ENCODE data around the gene KRTAP10-8. TPM values are rescaled to one million over a fixed set of nuclear protein-coding genes. Genes with fewer than 3 reads are reported as not detected.

KRTAP10-8 gene
- total and polyA plus RNA-seq, 7 experiments from 2014 or later, result not detected

- peaks cover 20 to 65% (median 60%) of the 10 kb centered on the region in 7 donors for H3K4me1 Mint-ChIP-seq
- CTCF ChIA-PET, result interaction anchor here (0.6 to 2.5 kb wide), 5 partner anchors 39 to 181 kb away, joined by 3 to 9 read pairs (median 5); partner anchors contain the start of gene KRTAP12-3
- H3K4me3 Mint-ChIP-seq, result peak overlapping the region; percentile 47 to 86 (median 70)
- peaks cover 37 to 45% of the 10 kb centered on the region in 2 donors for H3K4me1 ChIP-seq (ENCODE audit: control insufficient read depth in 2 of 2, insufficient read depth in 2 of 2, low read length in 2 of 2)
- H3K27ac Mint-ChIP-seq, result peak overlapping the region; percentile 83 to 96 (median 93)
- peaks cover 0 to 3% (median 0%) of the 10 kb centered on the region in 5 donors for H3K27me3 Mint-ChIP-seq
- peaks cover 0 to 11% (median 10%) of the 10 kb centered on the region in 3 experiments for H3K9me3 ChIP-seq (ENCODE audit: control insufficient read depth in 2 of 3, low read length in 3 of 3)
- intact Hi-C loops (cut with micrococcal nuclease), result loop anchor here (1.0 to 5.0 kb wide), 5 partner anchors 37 to 123 kb away; partner anchors contain the start of genes KRTAP12-3 (in 2 of the 2), KRTAP10-5 (in 1 of the 2) and TSPEAR (in 1 of the 2)
- no peaks in the 10 kb centered on the region for H3K27me3 ChIP-seq (ENCODE audit: control insufficient read depth in 2 of 2, insufficient read depth in 2 of 2, low read length in 2 of 2)
- ATAC-seq, result peak; percentile 95
- POLR2A ChIA-PET, result interaction anchor here (0.8 to 2.8 kb wide), 11 partner anchors 12 to 312 kb away, joined by 3 to 23 read pairs (median 4); partner anchors contain the start of genes KRTAP10-12, KRTAP12-3 and KRTAP12-4
- peak in 7 of 9 donors; percentile 58 to 83 (median 78) for DNase-seq
- H3K27ac ChIP-seq (ENCODE audit: low read depth, low read length), result peak overlapping the region; percentile 59
- H3K36me3 Mint-ChIP-seq, result peaks cover 17 to 45% (median 38%) of the 10 kb centered on the region in 5 donors
- no peaks in the 10 kb centered on the region for H3K36me3 ChIP-seq (ENCODE audit: control insufficient read depth in 2 of 3, insufficient read depth in 3 of 3, low read length in 3 of 3)
- H3K4me3 ChIP-seq (ENCODE audit: low read length), result peak overlapping the region; percentile 53
- peaks cover 22 to 55% (median 39%) of the 10 kb centered on the region in 11 donors for H3K9me3 Mint-ChIP-seq
Observed at GRCh38 chr21:44618909-44619308, 7.0 kb downstream of the KRTAP10-8 start.

- H3K36me3 Mint-ChIP-seq, result peaks cover 24 to 51% (median 47%) of the 10 kb centered on the region in 5 donors
- CTCF ChIA-PET, result interaction anchor here (1.2 to 1.6 kb wide), 2 partner anchors 109 to 123 kb away, joined by 5 to 6 read pairs; no protein-coding TSS in a partner anchor
- peaks cover 28 to 64% (median 48%) of the 10 kb centered on the region in 11 donors for H3K9me3 Mint-ChIP-seq
- H3K27me3 ChIP-seq (ENCODE audit: control insufficient read depth in 2 of 2, insufficient read depth in 2 of 2, low read length in 2 of 2), result no peaks in the 10 kb centered on the region
- H3K27ac Mint-ChIP-seq, result peak overlapping the region in 8 of 9 donors; percentile 83 to 96 (median 93)
- DNase-seq (no peak), ATAC-seq (no peak)
- H3K4me1 ChIP-seq (ENCODE audit: control insufficient read depth in 2 of 2, insufficient read depth in 2 of 2, low read length in 2 of 2), result peaks cover 37 to 45% of the 10 kb centered on the region in 2 donors
- H3K36me3 ChIP-seq (ENCODE audit: control insufficient read depth in 2 of 3, insufficient read depth in 3 of 3, low read length in 3 of 3), result no peaks in the 10 kb centered on the region
- peak overlapping the region; percentile 53 for H3K4me3 ChIP-seq (ENCODE audit: low read length)
- peaks cover 0 to 17% (median 11%) of the 10 kb centered on the region in 3 experiments for H3K9me3 ChIP-seq (ENCODE audit: control insufficient read depth in 2 of 3, low read length in 3 of 3)
- H3K27me3 Mint-ChIP-seq, result peaks cover 0 to 8% (median 0%) of the 10 kb centered on the region in 5 donors
- peak overlapping the region in 9 of 10 donors; percentile 16 to 86 (median 52) for H3K4me3 Mint-ChIP-seq
- peaks cover 20 to 61% (median 56%) of the 10 kb centered on the region in 7 donors for H3K4me1 Mint-ChIP-seq
- intact Hi-C loops (cut with micrococcal nuclease), result loop anchor here (1.0 to 5.0 kb wide), 4 partner anchors 37 to 92 kb away; partner anchors contain the start of genes KRTAP12-3 (in 2 of the 2), KRTAP10-5 (in 1 of the 2) and TSPEAR (in 1 of the 2)
- POLR2A ChIA-PET, result interaction anchor here (0.9 to 2.8 kb wide), 4 partner anchors 11 to 73 kb away, joined by 4 to 23 read pairs (median 10); partner anchors contain the start of genes KRTAP12-3 and KRTAP12-4
- peak overlapping the region; percentile 59 for H3K27ac ChIP-seq (ENCODE audit: low read depth, low read length)
Observed at GRCh38 chr21:44619886-44620285, 8.0 kb downstream of the KRTAP10-8 start.

- Mint-ChIP-seq H3K27me3 (peaks cover 0 to 8% (median 0%) of the 10 kb centered on the region in 5 donors), H3K4me3 (no peak overlapping the region), H3K27ac (peak overlapping the region in 2 of 9 donors; percentile 18 to 44), H3K9me3 (peaks cover 28 to 65% (median 48%) of the 10 kb centered on the region in 11 donors), H3K36me3 (peaks cover 24 to 49% (median 45%) of the 10 kb centered on the region in 5 donors), H3K4me1 (peaks cover 9 to 44% (median 36%) of the 10 kb centered on the region in 7 donors)
- Histone ChIP-seq H3K9me3 (ENCODE audit: control insufficient read depth in 2 of 3, low read length in 3 of 3) (peaks cover 0 to 17% (median 11%) of the 10 kb centered on the region in 3 experiments), H3K27ac (ENCODE audit: low read depth, low read length) (no peak overlapping the region), H3K4me1 (ENCODE audit: control insufficient read depth in 2 of 2, insufficient read depth in 2 of 2, low read length in 2 of 2) (peaks cover 15 to 28% of the 10 kb centered on the region in 2 donors), H3K27me3 (ENCODE audit: control insufficient read depth in 2 of 2, insufficient read depth in 2 of 2, low read length in 2 of 2) (no peaks in the 10 kb centered on the region), H3K4me3 (ENCODE audit: low read length) (no peak overlapping the region), H3K36me3 (ENCODE audit: control insufficient read depth in 2 of 3, insufficient read depth in 3 of 3, low read length in 3 of 3) (no peaks in the 10 kb centered on the region)
- ChIA-PET POLR2A (interaction anchor here (0.8 kb wide), 1 partner anchor 31 kb away, joined by 4 read pairs; the partner anchor contains the start of gene KRTAP12-4), CTCF (no interaction called here)
- ATAC-seq, result no peak
- DNase-seq, result no peak
- intact Hi-C loops (cut with micrococcal nuclease), result no loop called here
Observed at GRCh38 chr21:44623575-44623974, 11.7 kb downstream of the KRTAP10-8 start.

- CTCF ChIA-PET, result interaction anchor here (0.9 kb wide), 1 partner anchor 10 kb away, joined by 3 read pairs; no protein-coding TSS in a partner anchor
- H3K36me3 ChIP-seq (ENCODE audit: control insufficient read depth in 2 of 3, insufficient read depth in 3 of 3, low read length in 3 of 3), result no peaks in the 10 kb centered on the region
- H3K4me3 ChIP-seq (ENCODE audit: low read length), result no peak overlapping the region
- Mint-ChIP-seq H3K4me3 (peak overlapping the region in 1 of 10 donors; percentile 38), H3K4me1 (peaks cover 3 to 39% (median 33%) of the 10 kb centered on the region in 7 donors), H3K9me3 (peaks cover 22 to 58% (median 34%) of the 10 kb centered on the region in 11 donors), H3K27me3 (peaks cover 0 to 11% (median 0%) of the 10 kb centered on the region in 5 donors), H3K36me3 (peaks cover 22 to 38% (median 34%) of the 10 kb centered on the region in 5 donors), H3K27ac (peak overlapping the region in 2 of 9 donors; percentile 43 to 54)
- no peak overlapping the region for H3K27ac ChIP-seq (ENCODE audit: low read depth, low read length)
- H3K9me3 ChIP-seq (ENCODE audit: control insufficient read depth in 2 of 3, low read length in 3 of 3), result peaks cover 5 to 28% (median 9%) of the 10 kb centered on the region in 3 experiments
- no peaks in the 10 kb centered on the region for H3K27me3 ChIP-seq (ENCODE audit: control insufficient read depth in 2 of 2, insufficient read depth in 2 of 2, low read length in 2 of 2)
- POLR2A ChIA-PET, result interaction anchor here (1.3 to 1.6 kb wide), 2 partner anchors 8 to 32 kb away, joined by 3 to 5 read pairs; partner anchors contain the start of gene KRTAP12-3
- peaks cover 20 to 29% of the 10 kb centered on the region in 2 donors for H3K4me1 ChIP-seq (ENCODE audit: control insufficient read depth in 2 of 2, insufficient read depth in 2 of 2, low read length in 2 of 2)
- ATAC-seq (no peak), DNase-seq (no peak)
- intact Hi-C loops (cut with micrococcal nuclease), result no loop called here
Observed at GRCh38 chr21:44625756-44626155, 13.9 kb downstream of the KRTAP10-8 start.

- peaks cover 25 to 41% (median 38%) of the 10 kb centered on the region in 5 donors for H3K36me3 Mint-ChIP-seq
- peaks cover 0 to 15% (median 0%) of the 10 kb centered on the region in 5 donors for H3K27me3 Mint-ChIP-seq
- H3K4me1 Mint-ChIP-seq, result peaks cover 4 to 42% (median 35%) of the 10 kb centered on the region in 7 donors
- POLR2A ChIA-PET, result interaction anchor here (1.6 kb wide), 1 partner anchor 9 kb away, joined by 5 read pairs; no protein-coding TSS in a partner anchor
- peak; percentile 55 for ATAC-seq
- CTCF ChIA-PET, result interaction anchor here (0.9 kb wide), 1 partner anchor 11 kb away, joined by 3 read pairs; no protein-coding TSS in a partner anchor
- intact Hi-C loops (cut with micrococcal nuclease), result no loop called here
- H3K4me3 Mint-ChIP-seq, result peak overlapping the region in 1 of 10 donors; percentile 38
- Histone ChIP-seq H3K4me3 (ENCODE audit: low read length) (no peak overlapping the region), H3K27me3 (ENCODE audit: control insufficient read depth in 2 of 2, insufficient read depth in 2 of 2, low read length in 2 of 2) (no peaks in the 10 kb centered on the region), H3K4me1 (ENCODE audit: control insufficient read depth in 2 of 2, insufficient read depth in 2 of 2, low read length in 2 of 2) (peaks cover 20 to 29% of the 10 kb centered on the region in 2 donors), H3K27ac (ENCODE audit: low read depth, low read length) (no peak overlapping the region), H3K9me3 (ENCODE audit: control insufficient read depth in 2 of 3, low read length in 3 of 3) (peaks cover 5 to 32% (median 9%) of the 10 kb centered on the region in 3 experiments), H3K36me3 (ENCODE audit: control insufficient read depth in 2 of 3, insufficient read depth in 3 of 3, low read length in 3 of 3) (no peaks in the 10 kb centered on the region)
- DNase-seq, result no peak
- peak overlapping the region in 2 of 9 donors; percentile 43 to 54 for H3K27ac Mint-ChIP-seq
- peaks cover 26 to 58% (median 37%) of the 10 kb centered on the region in 11 donors for H3K9me3 Mint-ChIP-seq
Observed at GRCh38 chr21:44626262-44626661, 14.4 kb downstream of the KRTAP10-8 start.

- H3K27ac Mint-ChIP-seq, result peak within 1 kb of the TSS in 6 of 9 donors; percentile 8 to 84 (median 47)
- Histone ChIP-seq H3K27me3 (ENCODE audit: control insufficient read depth in 2 of 2, insufficient read depth in 2 of 2, low read length in 2 of 2) (no peaks in the 10 kb centered on the region), H3K4me1 (ENCODE audit: control insufficient read depth in 2 of 2, insufficient read depth in 2 of 2, low read length in 2 of 2) (peaks cover 20 to 29% of the 10 kb centered on the region in 2 donors), H3K27ac (ENCODE audit: low read depth, low read length) (no peak within 1 kb of the TSS), H3K9me3 (ENCODE audit: control insufficient read depth in 2 of 3, low read length in 3 of 3) (peaks cover 5 to 34% (median 9%) of the 10 kb centered on the region in 3 experiments), H3K36me3 (ENCODE audit: control insufficient read depth in 2 of 3, insufficient read depth in 3 of 3, low read length in 3 of 3) (no peaks in the 10 kb centered on the region), H3K4me3 (ENCODE audit: low read length) (no peak within 1 kb of the TSS)
- peaks cover 25 to 46% (median 37%) of the 10 kb centered on the region in 5 donors for H3K36me3 Mint-ChIP-seq
- CTCF ChIA-PET, result interaction anchor here (0.9 kb wide), 1 partner anchor 11 kb away, joined by 3 read pairs; no protein-coding TSS in a partner anchor
- peaks cover 30 to 58% (median 40%) of the 10 kb centered on the region in 11 donors for H3K9me3 Mint-ChIP-seq
- peak within 1 kb of the TSS in 1 of 10 donors; percentile 47 for H3K4me3 Mint-ChIP-seq
- POLR2A ChIA-PET, result interaction anchor here (1.6 kb wide), 1 partner anchor 9 kb away, joined by 5 read pairs; no protein-coding TSS in a partner anchor
- no peak for ATAC-seq
- DNase-seq, result no peak
- intact Hi-C loops (cut with micrococcal nuclease), result no loop called here
- H3K27me3 Mint-ChIP-seq, result peaks cover 0 to 16% (median 0%) of the 10 kb centered on the region in 5 donors
- H3K4me1 Mint-ChIP-seq, result peaks cover 4 to 43% (median 35%) of the 10 kb centered on the region in 7 donors
Observed at GRCh38 chr21:44626673-44627143, 14.8 kb downstream of the KRTAP10-8 start, which contains the start of gene KRTAP10-9. KRTAP10-9 (plus strand) TSS chr21:44627093; CDS start chr21:44627172, 79 bp downstream.
